M059J (cell line): ENCODE measurements around the gene ZNF420. TPM values are rescaled to one million over a fixed set of nuclear protein-coding genes. Genes with fewer than 3 reads are reported as not detected.

Source experiments
- DNase-seq: peaks from one replicate; pipeline ENCODE4 v3.0.0-alpha.2; 2012; ENCODE audit warnings: low read depth
- total RNA-seq: library from RNA; depleted of rRNA; stranded (reverse); fragments of >200 nt; shearing (Covaris generic); gene quantifications from 2 replicates; pipeline ENCODE4 v1.2.3, GENCODE V29; 2014; rRNA removed

Gene ZNF420
- total RNA-seq, 1 experiment from 2014 or later = 9.6 TPM

- no peak for DNase-seq
These were observed 70.0 kb downstream of the ZNF420 start for GRCh38 chr19:37148214-37148613.

GRCh38 chr19:37160153-37160552, 81.9 kb downstream of the ZNF420 start:
- DNase-seq = no peak

- DNase-seq = no peak
These were observed 87.4 kb downstream of the ZNF420 start for GRCh38 chr19:37165635-37166034.

GRCh38 chr19:37172368-37173366, 94.4 kb downstream of the ZNF420 start, which contains the start of gene ZNF585A:
Gene ZNF585A, minus strand, starts transcription at chr19:37172695. Its CDS starts 2,785 bp downstream, at chr19:37169910.
- peak; percentile 97 for DNase-seq

Other genes with a start within 250 kb of the ZNF420 start
- 3.5 and 7.2 TPM in 2 replicates for gene ZNF790, start 240.0 kb upstream of the ZNF420 start, total RNA-seq
- 0.96 and 3.0 TPM in 2 replicates for gene ZNF345, start 227.6 kb upstream of the ZNF420 start, total RNA-seq
- 2.1 and 3.0 TPM in 2 replicates for gene ZNF829, start 162.1 kb upstream of the ZNF420 start, total RNA-seq
- 7.3 and 9.7 TPM in 2 replicates for gene ZNF568, start 162.1 kb upstream of the ZNF420 start, total RNA-seq
- gene ZNF585A, start 94.3 kb downstream of the ZNF420 start, total RNA-seq = 8.0 and 25.3 TPM in 2 replicates
- 14.5 and 18.1 TPM in 2 replicates for gene ZNF585B, start 132.1 kb downstream of the ZNF420 start, total RNA-seq
- 5.0 and 8.6 TPM in 2 replicates for gene ZNF383, start 139.8 kb downstream of the ZNF420 start, total RNA-seq